ENCODE measurements around the gene ARHGAP1.

Gene ARHGAP1

DNA sequence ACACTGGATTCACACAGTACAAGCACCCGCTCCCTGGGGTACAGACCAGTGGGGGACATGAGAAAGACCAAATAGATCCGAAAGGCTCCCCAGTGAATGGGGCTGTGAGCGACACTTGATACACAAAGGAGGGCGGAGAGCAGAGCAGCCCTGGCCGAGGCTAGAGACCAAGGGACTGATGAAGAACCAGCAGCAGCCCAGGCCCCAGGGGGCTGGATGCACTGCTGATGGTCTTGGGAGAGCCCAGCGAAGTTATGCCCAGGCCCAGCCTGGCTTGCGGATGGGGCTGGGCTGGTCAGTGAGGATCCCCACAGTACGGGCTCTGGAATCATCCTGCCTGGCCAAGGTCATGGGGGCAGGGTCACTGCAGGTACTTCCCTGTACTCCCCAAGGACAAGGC is 23.2 kb downstream of the ARHGAP1 start:
- no peak for TF ChIP-seq CTCF (IDR thresholded peaks at IDR 0.05; ENCODE audit: low read depth, low read length)
- DNase-seq (ENCODE audit: extremely low read depth, low read depth): no peak

DNA sequence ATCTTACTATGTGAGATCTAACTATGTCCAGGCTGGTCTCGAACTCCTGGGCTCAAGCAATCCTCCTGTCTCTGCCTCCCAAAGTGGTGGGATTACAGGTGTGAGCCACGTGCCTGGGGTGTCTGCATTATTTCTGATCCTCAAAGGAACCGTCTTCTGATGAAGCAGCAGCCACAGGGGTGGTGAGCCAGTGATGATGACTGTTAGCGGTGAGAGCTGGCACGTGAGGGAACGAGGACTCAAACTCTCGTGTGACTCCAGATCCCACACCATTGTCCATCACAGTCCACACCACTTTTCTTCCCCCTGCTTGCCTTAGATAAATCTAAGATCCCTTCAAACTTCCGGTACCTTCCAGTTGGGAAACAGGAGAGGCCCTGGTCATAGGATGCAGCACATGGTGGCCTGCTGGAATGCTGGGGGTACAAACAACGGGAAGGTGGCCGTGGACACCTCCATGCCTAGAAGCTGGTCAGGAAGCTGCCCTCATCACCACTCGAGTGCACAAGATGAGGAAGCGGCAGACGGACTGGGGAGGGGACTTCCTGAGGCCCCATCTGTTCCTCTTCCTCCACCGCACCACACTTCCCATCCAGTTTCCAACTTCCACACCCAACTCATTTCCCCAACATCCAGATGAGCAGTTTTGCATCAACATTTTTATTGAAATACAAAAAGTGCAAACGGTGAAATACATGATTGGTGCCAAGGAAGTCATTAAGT is 23.8 kb downstream of the ARHGAP1 start:
- DNase-seq (ENCODE audit: extremely low read depth, low read depth): no peak
- no peak for TF ChIP-seq CTCF (IDR thresholded peaks at IDR 0.05; ENCODE audit: low read depth, low read length)

DNA sequence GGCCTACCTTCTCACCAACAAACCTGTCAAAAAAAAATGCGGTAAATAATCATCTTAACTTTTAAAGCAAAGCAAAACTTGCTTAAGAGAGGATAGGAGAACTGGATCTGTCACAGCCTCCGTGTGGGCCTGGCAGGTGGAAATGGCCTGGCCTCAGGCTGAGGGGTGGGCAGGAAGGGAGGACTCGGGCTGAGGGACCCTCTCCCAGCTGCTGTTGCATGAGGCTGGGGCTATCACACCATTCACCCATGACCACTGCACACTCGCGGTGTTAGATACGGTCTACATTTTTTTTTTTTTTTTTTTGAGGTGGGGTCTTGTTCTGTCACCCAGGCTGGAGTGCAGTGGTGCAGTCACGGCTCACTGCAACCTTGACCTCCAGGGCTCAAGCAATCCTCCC is 24.5 kb downstream of the ARHGAP1 start:
- TF ChIP-seq CTCF (IDR thresholded peaks at IDR 0.05; ENCODE audit: low read depth, low read length): no peak
- no peak for DNase-seq (ENCODE audit: extremely low read depth, low read depth)

GRCh38 chr11:46675288-46675851 is 25.0 kb downstream of the ARHGAP1 start:
- DNase-seq (ENCODE audit: extremely low read depth, low read depth): peak; percentile 63
- no peak; the same call in 1 of the 2 replicates for TF ChIP-seq CTCF (IDR thresholded peaks at IDR 0.05; ENCODE audit: low read depth, low read length)

GRCh38 chr11:46674463-46675287 is 25.7 kb downstream of the ARHGAP1 start:
- no peak for DNase-seq (ENCODE audit: extremely low read depth, low read depth)
- no peak for TF ChIP-seq CTCF (IDR thresholded peaks at IDR 0.05; ENCODE audit: low read depth, low read length)

- no peak for TF ChIP-seq CTCF (IDR thresholded peaks at IDR 0.05; ENCODE audit: low read depth, low read length)
- no peak for DNase-seq (ENCODE audit: extremely low read depth, low read depth)
Measured at GRCh38 chr11:46673713-46674462, 26.5 kb downstream of the ARHGAP1 start.

Measured in AG09319 (cell line).